Epithelial cell of esophagus (primary cell): ENCODE measurements around the gene RGS10.

Experiments
- DNase-seq: peaks from one replicate; pipeline ENCODE4 v3.0.0; 2010; ENCODE audit warnings: low read depth
- H3K4me3 ChIP-seq: 2 replicates; pipeline ENCODE4 v1.5.1; 2011; ENCODE audit warnings: mild to moderate bottlenecking, low read length, control low read depth
- CTCF ChIP-seq: IDR thresholded peaks from 2 replicates; pipeline ENCODE4 v1.5.1; 2011; ENCODE audit warnings: low read depth, mild to moderate bottlenecking, low read length, control low read depth, inconsistent platforms; ENCODE audit not compliant: insufficient read depth; ENCODE audit errors: missing control alignments

RGS10 gene

GRCh38 chr10:119555178-119555784, 12.8 kb upstream of the RGS10 start:
- TF ChIP-seq CTCF = no peak
- DNase-seq = no peak
- no peak overlapping the region for H3K4me3 ChIP-seq

- H3K4me3 ChIP-seq = no peak overlapping the region
- DNase-seq = no peak
- no peak for TF ChIP-seq CTCF
These were observed 8.3 kb upstream of the RGS10 start for GRCh38 chr10:119550827-119551226.

DNA sequence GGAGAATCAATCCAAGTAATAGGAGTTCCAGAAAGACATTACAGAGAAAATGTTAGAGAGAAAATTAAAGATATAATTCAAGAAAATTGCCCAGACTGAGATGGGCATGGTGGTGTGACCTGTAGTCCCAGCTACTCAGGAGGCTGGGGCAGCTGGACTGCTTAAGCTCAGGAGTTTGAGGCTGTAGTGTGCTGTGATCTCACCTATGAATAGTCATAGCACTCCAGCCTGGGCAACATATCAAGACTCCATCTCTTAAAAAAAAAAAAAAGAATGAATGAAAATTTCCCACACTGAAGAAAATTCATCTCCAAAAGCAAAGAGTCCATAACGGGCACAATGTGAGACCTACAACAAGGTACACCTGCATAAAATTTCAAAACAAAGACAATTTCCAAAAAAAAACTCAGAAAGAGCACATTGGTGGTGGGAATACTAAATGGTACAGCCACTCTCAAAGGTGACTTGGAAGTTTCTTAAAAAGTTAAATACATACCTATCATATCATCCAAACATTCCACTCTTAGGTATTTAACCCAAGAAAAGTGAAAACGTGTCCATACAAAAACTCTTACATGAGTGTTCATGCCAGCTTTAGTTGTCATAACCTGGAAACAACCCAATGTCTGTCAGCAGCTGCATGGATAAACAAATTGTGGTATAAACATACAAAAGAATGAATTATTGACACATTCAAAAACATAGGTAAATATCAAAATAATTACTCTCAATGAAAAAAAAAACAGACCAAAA, 6.9 kb upstream of the RGS10 start:
- H3K4me3 ChIP-seq = no peak overlapping the region
- DNase-seq = peak; percentile 91
- no peak for TF ChIP-seq CTCF

DNA sequence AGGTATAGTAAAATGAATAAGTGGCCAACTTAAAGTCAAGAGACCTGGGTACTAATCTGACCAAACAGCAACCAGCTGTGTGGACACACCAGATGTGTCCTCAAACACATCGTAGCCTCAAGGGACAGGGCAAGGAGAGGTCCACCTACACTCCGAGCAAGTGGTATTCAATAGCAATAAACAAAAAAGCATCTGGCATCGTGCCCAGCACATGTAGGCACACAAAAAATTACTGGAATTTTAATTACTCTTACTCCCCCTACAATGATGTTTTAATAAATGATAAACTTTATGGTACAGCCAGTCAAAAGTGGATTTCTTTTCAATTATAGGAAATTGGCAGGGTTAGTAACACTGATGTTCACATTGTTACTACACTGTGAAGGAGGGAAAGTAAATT, 3.5 kb upstream of the RGS10 start:
- no peak overlapping the region for H3K4me3 ChIP-seq
- no peak for DNase-seq
- no peak for TF ChIP-seq CTCF

DNA sequence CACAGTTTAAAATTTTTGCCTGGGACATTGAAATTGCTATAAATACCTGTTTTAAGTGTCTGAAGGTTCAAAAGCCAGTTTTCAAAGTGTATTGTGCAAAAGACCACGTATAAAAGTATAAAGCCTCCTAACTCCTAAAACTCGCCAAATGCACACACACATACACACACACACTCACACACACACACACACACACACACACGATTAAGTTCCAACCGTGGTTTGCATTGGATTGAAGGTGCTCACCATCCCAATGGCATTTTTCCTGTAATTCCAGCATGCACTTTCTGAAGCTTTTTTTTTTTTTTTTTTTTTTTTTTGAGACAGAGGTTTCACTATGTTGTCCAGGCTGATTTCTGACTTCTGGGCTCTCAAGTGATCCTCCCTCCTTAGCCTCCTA, 2.8 kb upstream of the RGS10 start:
- H3K4me3 ChIP-seq = no peak overlapping the region
- DNase-seq = no peak
- TF ChIP-seq CTCF = no peak

DNA sequence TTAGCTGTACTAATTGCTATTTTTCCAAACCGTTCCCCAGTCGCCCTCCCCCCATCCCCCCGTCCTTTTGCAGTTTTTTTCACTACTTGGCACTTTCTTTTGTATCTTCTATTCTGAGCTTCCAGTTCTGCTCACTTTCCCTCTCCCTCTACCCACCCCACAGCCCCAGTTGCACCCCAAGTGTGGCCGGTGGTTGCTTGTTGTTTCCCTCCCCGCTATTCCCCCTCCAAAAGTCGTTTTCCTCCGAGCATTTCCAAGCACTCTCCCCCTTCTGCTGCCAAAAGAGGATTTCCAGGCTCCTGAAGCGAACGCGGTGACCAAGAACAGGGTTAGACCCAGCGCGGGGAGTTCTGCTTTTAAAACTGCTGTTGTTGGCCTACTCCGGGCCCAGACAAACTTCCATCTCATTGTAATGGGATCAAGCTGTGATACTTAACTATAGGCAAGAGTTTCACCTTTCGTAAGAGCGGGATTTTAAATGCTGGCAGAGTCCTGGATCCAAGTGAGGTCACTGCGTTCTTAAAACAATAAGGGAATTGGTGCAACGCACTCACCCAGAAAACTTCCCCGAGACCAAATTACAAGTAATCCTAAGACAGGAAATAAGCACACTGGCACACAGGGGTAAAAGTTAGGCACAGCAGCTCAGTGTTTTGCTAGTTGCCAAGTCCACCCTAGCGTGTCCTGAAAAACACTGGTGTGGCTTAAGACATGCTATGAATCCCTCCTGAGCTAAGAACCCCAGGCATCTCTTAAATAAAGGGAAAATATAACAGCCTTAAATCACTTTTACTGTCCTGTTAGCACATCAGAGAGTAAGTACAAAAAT, 1.5 kb upstream of the RGS10 start:
- DNase-seq = peak; percentile 69
- TF ChIP-seq CTCF = no peak
- no peak overlapping the region for H3K4me3 ChIP-seq
